ENCODE data around the gene SLIT3.

GRCh38 chr5:169273451-169273850 lies 27.5 kb downstream of the SLIT3 start:
- no peak for TF ChIP-seq ARNT (IDR thresholded peaks at IDR 0.05)
- TF ChIP-seq L3MBTL2 (conservative IDR thresholded peaks at IDR 0.05), result no peak
- TF ChIP-seq SUZ12 (IDR thresholded peaks at IDR 0.05), result no peak
- TF ChIP-seq FOXK2 (IDR thresholded peaks at IDR 0.05), result no peak
- no peak for TF ChIP-seq NFRKB (IDR thresholded peaks at IDR 0.05)
- no peak for TF ChIP-seq BHLHE40 (IDR thresholded peaks at IDR 0.05; ENCODE audit: borderline replicate concordance)
- TF ChIP-seq TARDBP (IDR thresholded peaks at IDR 0.05), result no peak
- no peak for TF ChIP-seq HDGF (IDR thresholded peaks at IDR 0.05; ENCODE audit: borderline replicate concordance)
- no peak for TF ChIP-seq PKNOX1 (IDR thresholded peaks at IDR 0.05)
- TF ChIP-seq CTBP1 (IDR thresholded peaks at IDR 0.05; ENCODE audit: borderline replicate concordance), result no peak
- TF ChIP-seq ELF4 (IDR thresholded peaks at IDR 0.05), result no peak
- TF ChIP-seq SP1 (IDR thresholded peaks at IDR 0.05), result no peak
- TF ChIP-seq FOXA1 (IDR thresholded peaks at IDR 0.05), result no peak
- no peak for TF ChIP-seq FOXM1 (IDR thresholded peaks at IDR 0.05; ENCODE audit: borderline replicate concordance)
